H1 (cell line): Measurements from ENCODE around the gene TIMM23. TPM values are rescaled to one million over a fixed set of nuclear protein-coding genes. Genes with fewer than 3 reads are reported as not detected.
"Not testable (repeated sequence)": the region's sequence is repeated elsewhere in the genome, so short reads cannot be mapped to it uniquely, and the experiment has no call there.

ENCODE experiments used
- CTCF ChIA-PET: fragments of 300-600 bp; sonication (Branson Sonifier 250); formaldehyde crosslinking; loops from one replicate; lab custom pipeline; 2021; ENCODE audit not compliant: partially characterized antibody; lab: Charles Lee
- POLR2A ChIA-PET: fragments of 300-600 bp; sonication (Branson Sonifier 250); formaldehyde crosslinking; loops from one replicate; lab custom pipeline; 2021; ENCODE audit warnings: inconsistent platforms; ENCODE audit not compliant: partially characterized antibody; lab: Charles Lee
- DNase-seq, 2 experiments: peaks; one replicate each; pipeline versions ENCODE4 v3.0.0 to v3.0.0-alpha.2; 2010 to 2022; ENCODE audit warnings: low spot score in 2 of 2, low read depth in 1 of 2, mixed read lengths in 1 of 2
- FAIRE-seq: peaks from 2 replicates; lab custom pipeline; 2011; peaks lifted over from hg19 to GRCh38; lab: Jason Lieb, UNC
- H2AFZ ChIP-seq: 2 replicates; pipeline ENCODE4 v1.8.1; 2012; ENCODE audit warnings: low read length, inconsistent platforms
- H2AK5ac ChIP-seq: 2 replicates; pipeline ENCODE4 v1.6.1; 2013; ENCODE audit warnings: low read depth, low read length
- H2BK120ac ChIP-seq: replicated peaks from 2 replicates; pipeline ENCODE3; 2013; ENCODE audit warnings: low read depth, low read length, inconsistent platforms
- H2BK12ac ChIP-seq: 2 replicates; pipeline ENCODE4 v1.6.1; 2013; ENCODE audit warnings: low read depth, low read length
- H2BK15ac ChIP-seq: 2 replicates; pipeline ENCODE4 v1.6.1; 2013; ENCODE audit warnings: low read length
- H2BK20ac ChIP-seq: 2 replicates; pipeline ENCODE4 v1.6.1; 2013; ENCODE audit warnings: low read length
- H2BK5ac ChIP-seq: 2 replicates; pipeline ENCODE4 v1.6.1; 2013; ENCODE audit warnings: low read depth, low read length
- H3K14ac ChIP-seq: 2 replicates; pipeline ENCODE4 v1.6.1; 2013; ENCODE audit warnings: inconsistent platforms; ENCODE audit not compliant: insufficient read length
- H3K18ac ChIP-seq: 2 replicates; pipeline ENCODE4 v1.6.1; 2013; ENCODE audit warnings: low read length; ENCODE audit errors: extremely low read depth
- H3K23ac ChIP-seq: 2 replicates; pipeline ENCODE4 v1.6.1; 2013; ENCODE audit warnings: inconsistent platforms; ENCODE audit not compliant: insufficient read length
- H3K23me2 ChIP-seq: 2 replicates; pipeline ENCODE4 v1.6.1; 2013; ENCODE audit warnings: low read depth, low read length
- H3K27ac ChIP-seq: 2 replicates; pipeline ENCODE4 v1.6.1; 2011; ENCODE audit warnings: low read depth, low read length, inconsistent platforms
- H3K27me3 ChIP-seq, 4 experiments: replicated peaks in 1 of 4; 1 replicate in 1 of 4; 2 replicates in 3 of 4; pipeline versions ENCODE4 v1.6.1 to v1.8.1; 2011 to 2013; ENCODE audit warnings: low read length in 3 of 4, mild to moderate bottlenecking in 3 of 4, inconsistent platforms in 2 of 4, mixed read lengths in 2 of 4, moderate library complexity in 1 of 4; ENCODE audit not compliant: control insufficient read depth in 3 of 4, insufficient read depth in 3 of 4; ENCODE audit errors: extremely low read depth in 1 of 4
- H3K36me3 ChIP-seq, 4 experiments: 2 replicates each; pipeline versions ENCODE4 v1.6.1 to v1.8.1; 2011 to 2013; ENCODE audit warnings: mild to moderate bottlenecking in 4 of 4, low read length in 3 of 4, moderate library complexity in 2 of 4, control low read depth in 1 of 4, inconsistent platforms in 1 of 4; ENCODE audit not compliant: insufficient read depth in 4 of 4, control insufficient read depth in 2 of 4
- H3K4ac ChIP-seq: replicated peaks from 2 replicates; pipeline ENCODE3; 2013; ENCODE audit warnings: low read length, low read depth, mixed read lengths, inconsistent platforms; ENCODE audit not compliant: insufficient read length
- H3K4me1 ChIP-seq, 4 experiments: replicated peaks in 1 of 4; 1 replicate in 1 of 4; 2 replicates in 3 of 4; pipeline versions ENCODE4 v1.6.1 to v1.8.1; 2011 to 2013; ENCODE audit warnings: low read length in 3 of 4, inconsistent platforms in 2 of 4, mixed read lengths in 1 of 4; ENCODE audit not compliant: insufficient read depth in 4 of 4, control insufficient read depth in 3 of 4
- H3K4me2 ChIP-seq, 2 experiments: 2 replicates each; pipeline versions ENCODE4 v1.6.1 to v1.8.1; 2011 to 2013; ENCODE audit warnings: low read depth in 2 of 2, low read length in 2 of 2, control low read depth in 1 of 2, inconsistent platforms in 1 of 2, mild to moderate bottlenecking in 1 of 2; ENCODE audit not compliant: insufficient read depth in 1 of 2
- H3K4me3 ChIP-seq, 4 experiments: fragments of 200-600, 300-600 bp in 1 of 4; sonication (generic), shearing (Covaris generic), sonication (Bioruptor Twin) in 1 of 4; 2 replicates each; pipeline versions ENCODE4 v1.5.1 to v1.8.1; 2011 to 2016; ENCODE audit warnings: low read length in 4 of 4, low read depth in 3 of 4, control low read depth in 2 of 4, inconsistent platforms in 2 of 4, mild to moderate bottlenecking in 2 of 4, mixed read lengths in 1 of 4, moderate library complexity in 1 of 4; ENCODE audit not compliant: insufficient read depth in 2 of 4; ENCODE audit errors: extremely low read depth in 1 of 4
- H3K56ac ChIP-seq: replicated peaks from 2 replicates; pipeline ENCODE3; 2013; ENCODE audit warnings: low read depth, mild to moderate bottlenecking, mixed read lengths, low read length, inconsistent platforms; ENCODE audit not compliant: insufficient read length
- H3K79me1 ChIP-seq: 2 replicates; pipeline ENCODE4 v1.6.1; 2013; ENCODE audit warnings: low read depth, low read length, control low read depth
- H3K79me2 ChIP-seq, 2 experiments: 2 replicates each; pipeline versions ENCODE4 v1.6.1 to v1.8.1; 2012 to 2013; ENCODE audit warnings: low read length in 2 of 2, mild to moderate bottlenecking in 2 of 2, inconsistent platforms in 1 of 2; ENCODE audit not compliant: insufficient read depth in 2 of 2, control insufficient read depth in 1 of 2
- H3K9ac ChIP-seq, 4 experiments: replicated peaks in 1 of 4; 1 replicate in 1 of 4; 2 replicates in 3 of 4; pipeline versions ENCODE4 v1.6.1 to v1.8.1; 2011 to 2013; ENCODE audit warnings: low read depth in 3 of 4, low read length in 3 of 4, control low read depth in 2 of 4, mild to moderate bottlenecking in 2 of 4, moderate library complexity in 2 of 4, inconsistent platforms in 1 of 4; ENCODE audit errors: extremely low read depth in 1 of 4
- H3K9me3 ChIP-seq, 2 experiments: 2 replicates each; pipeline versions ENCODE4 v1.6.1 to v1.8.1; 2012 to 2013; ENCODE audit warnings: mild to moderate bottlenecking in 2 of 2, moderate library complexity in 2 of 2, control low read depth in 1 of 2, inconsistent platforms in 1 of 2, low read depth in 1 of 2, low read length in 1 of 2, mixed read lengths in 1 of 2; ENCODE audit not compliant: insufficient read depth in 2 of 2
- H4K20me1 ChIP-seq, 2 experiments: replicated peaks in 1 of 2; 2 replicates each; pipeline versions ENCODE3 to v1.8.1; 2011 to 2013; ENCODE audit warnings: inconsistent platforms in 2 of 2, low read length in 2 of 2, mild to moderate bottlenecking in 1 of 2; ENCODE audit not compliant: insufficient read depth in 2 of 2, control insufficient read depth in 1 of 2
- H4K5ac ChIP-seq: 2 replicates; pipeline ENCODE4 v1.6.1; 2013; ENCODE audit warnings: low read length, low read depth, mixed read lengths, inconsistent platforms; ENCODE audit not compliant: insufficient read length
- H4K8ac ChIP-seq: 2 replicates; pipeline ENCODE4 v1.8.0; 2013; ENCODE audit warnings: mild to moderate bottlenecking, moderate library complexity, low read length, inconsistent platforms; ENCODE audit not compliant: insufficient read depth; ENCODE audit errors: extremely low read depth
- H4K91ac ChIP-seq: replicated peaks from 2 replicates; pipeline ENCODE3; 2013; ENCODE audit warnings: low read length, mixed read lengths, inconsistent platforms; ENCODE audit not compliant: insufficient read length
- WGBS, 2 experiments: shearing (Covaris generic) in 1 of 2; methylation state at CpG; one replicate each; pipeline versions ENCODE4 v1.1.6 to v1.1.7; 2013 to 2015; ENCODE audit warnings: low lambda C conversion rate in 2 of 2, mixed read lengths in 2 of 2, inconsistent platforms in 1 of 2, low coverage in 1 of 2, missing lambda C conversion rate in 1 of 2; ENCODE audit not compliant: insufficient replicate concordance in 2 of 2, insufficient coverage in 1 of 2, insufficient read length in 1 of 2; ENCODE audit errors: extremely low coverage in 1 of 2, missing lambda C conversion rate in 1 of 2; 5-methylcytosine and 5-hydroxymethylcytosine counted together
- polyA plus RNA-seq, 7 experiments: library from polyadenylated mRNA; depleted of rRNA in 3 of 7; stranded (reverse) in 5 of 7; unstranded in 2 of 7; fragments of >200 nt in 5 of 7; fragments of 200-250 nt in 2 of 7; gene quantifications; 1 replicate in 5 of 7; 2 replicates in 1 of 7; 4 replicates in 1 of 7; pipeline versions ENCODE4 v1.2.1 to v1.2.3, GENCODE V29; 2011 to 2013; ENCODE audit warnings: missing spikeins in 2 of 7, mixed read lengths in 2 of 7
- total RNA-seq: library from RNA; stranded (reverse); fragmentation: NEBNext Ultra II Directional; extraction: Animal tissue kit (Norgen Biotek cat#: 25700); gene quantifications from 2 replicates; pipeline ENCODE4 v1.2.1, GENCODE V29; 2021

TIMM23 gene
- total and polyA plus RNA-seq, 2 of the 8 experiments (the other 6 are each of a cell fraction or from before 2014, with no cell fraction given): 101 to 130 TPM

DNA sequence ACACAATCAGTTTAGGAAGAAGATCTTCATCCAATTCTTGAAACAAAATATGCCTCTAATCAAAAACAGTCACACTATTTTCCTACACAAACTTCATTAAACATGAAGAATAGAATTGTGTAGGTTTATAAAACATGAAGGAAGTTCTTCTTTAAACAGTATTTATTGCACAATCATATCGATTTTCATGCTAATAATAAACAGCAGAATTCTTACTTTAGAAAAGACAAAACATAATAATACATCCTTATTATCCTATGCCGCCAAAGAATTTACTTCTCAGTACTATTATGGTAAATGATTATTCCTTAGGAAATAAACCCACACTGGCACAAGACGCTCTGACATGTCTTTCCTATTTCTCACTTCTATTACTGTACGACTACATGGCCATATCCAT, 41.0 kb upstream of the TIMM23 start:
- H2BK15ac ChIP-seq, H3K4me3 ChIP-seq, H2BK120ac ChIP-seq, H4K91ac ChIP-seq, H3K56ac ChIP-seq, H3K79me2 ChIP-seq, H3K4me2 ChIP-seq, H2BK5ac ChIP-seq, H3K27ac ChIP-seq, H3K79me1 ChIP-seq, H3K23ac ChIP-seq, H3K9ac ChIP-seq, H2BK20ac ChIP-seq, H2AFZ ChIP-seq, DNase-seq, H3K27me3 ChIP-seq, H2BK12ac ChIP-seq, H4K8ac ChIP-seq, H3K23me2 ChIP-seq, H2AK5ac ChIP-seq, H3K14ac ChIP-seq, H3K18ac ChIP-seq, H3K4me1 ChIP-seq, H4K20me1 ChIP-seq, H3K9me3 ChIP-seq, FAIRE-seq, H3K4ac ChIP-seq, POLR2A ChIA-PET, CTCF ChIA-PET, H3K36me3 ChIP-seq, H4K5ac ChIP-seq: not testable (repeated sequence)
- WGBS, 2 experiments: 88% methylated on average over 3 of the region's 4 CpGs; no CpG with 5 or more reads in 1 of the 2 experiments

DNA sequence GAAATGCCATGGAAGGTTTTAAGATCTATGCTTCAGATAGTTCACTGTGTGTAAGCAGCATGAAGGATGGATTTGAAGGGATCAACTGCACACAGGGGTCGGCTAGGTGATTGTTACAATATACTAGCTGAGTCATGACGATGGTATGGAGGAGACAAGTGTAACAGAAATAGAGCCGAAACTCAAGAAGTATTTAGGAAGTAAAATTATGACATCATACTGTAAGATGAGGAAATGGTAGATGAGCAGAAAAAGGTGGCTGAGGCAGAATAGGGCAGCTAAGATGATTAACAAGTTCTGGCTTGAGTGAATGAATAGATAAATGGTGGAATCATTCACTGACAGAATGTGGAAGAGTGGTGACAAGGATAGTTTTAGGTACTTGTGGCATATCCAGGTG, 37.5 kb upstream of the TIMM23 start:
- H4K8ac ChIP-seq, H2BK5ac ChIP-seq, H3K4me2 ChIP-seq, H4K5ac ChIP-seq, FAIRE-seq, H2BK12ac ChIP-seq, H3K14ac ChIP-seq, H2AFZ ChIP-seq, H3K27ac ChIP-seq, H3K9me3 ChIP-seq, DNase-seq, H3K79me1 ChIP-seq, H3K23me2 ChIP-seq, H2BK120ac ChIP-seq, H3K27me3 ChIP-seq, POLR2A ChIA-PET, H3K36me3 ChIP-seq, H4K91ac ChIP-seq, H3K4me1 ChIP-seq, H2AK5ac ChIP-seq, H3K4ac ChIP-seq, H3K4me3 ChIP-seq, H2BK20ac ChIP-seq, H3K18ac ChIP-seq, H2BK15ac ChIP-seq, H3K9ac ChIP-seq, CTCF ChIA-PET, H4K20me1 ChIP-seq, H3K23ac ChIP-seq, H3K56ac ChIP-seq, H3K79me2 ChIP-seq: not testable (repeated sequence)
- WGBS, 2 experiments: 93% methylated on average over 3 of the region's 3 CpGs; no CpG with 5 or more reads in 1 of the 2 experiments
